Measurements from ENCODE around the gene TMEM167B.
"Not testable (repeated sequence)": the region's sequence is repeated elsewhere in the genome, so short reads cannot be mapped to it uniquely, and the experiment has no call there.

TMEM167B gene

GRCh38 chr1:109113590-109114341 is 23.2 kb downstream of the TMEM167B start, which contains the start of gene ELAPOR1:
ELAPOR1 (plus strand) TSS chr1:109114115; CDS start chr1:109114184, 69 bp downstream.
- no peak for DNase-seq (ENCODE audit: low read depth)

- DNase-seq (ENCODE audit: low read depth) = no peak
These were observed 23.7 kb downstream of the TMEM167B start for GRCh38 chr1:109114342-109114674.

- no peak for DNase-seq (ENCODE audit: low read depth)
These were observed 25.1 kb downstream of the TMEM167B start for GRCh38 chr1:109115685-109116084.

- no peak for DNase-seq (ENCODE audit: low read depth)
These were observed 25.7 kb downstream of the TMEM167B start for GRCh38 chr1:109116286-109116685.

GRCh38 chr1:109118089-109118488 is 27.5 kb downstream of the TMEM167B start:
- DNase-seq (ENCODE audit: low read depth) = no peak

- no peak for DNase-seq (ENCODE audit: low read depth)
These were observed 29.8 kb downstream of the TMEM167B start for GRCh38 chr1:109120356-109120755.

GRCh38 chr1:109131059-109131458 is 40.5 kb downstream of the TMEM167B start:
- DNase-seq (ENCODE audit: low read depth) = no peak

GRCh38 chr1:109131800-109132199 is 41.2 kb downstream of the TMEM167B start:
- DNase-seq (ENCODE audit: low read depth) = no peak

GRCh38 chr1:109133002-109133706 is 42.6 kb downstream of the TMEM167B start:
- no peak for DNase-seq (ENCODE audit: low read depth)

- no peak for DNase-seq (ENCODE audit: low read depth)
These were observed 43.3 kb downstream of the TMEM167B start for GRCh38 chr1:109133815-109134214.

GRCh38 chr1:109134423-109134822 is 43.9 kb downstream of the TMEM167B start:
- DNase-seq (ENCODE audit: low read depth) = no peak

- no peak for DNase-seq (ENCODE audit: low read depth)
These were observed 45.4 kb downstream of the TMEM167B start for GRCh38 chr1:109135940-109136339.

GRCh38 chr1:109136766-109137165 is 46.2 kb downstream of the TMEM167B start:
- no peak for DNase-seq (ENCODE audit: low read depth)

GRCh38 chr1:109137958-109138357 is 47.4 kb downstream of the TMEM167B start:
- no peak for DNase-seq (ENCODE audit: low read depth)

- no peak for DNase-seq (ENCODE audit: low read depth)
These were observed 47.8 kb downstream of the TMEM167B start for GRCh38 chr1:109138358-109138757.

- no peak for DNase-seq (ENCODE audit: low read depth)
These were observed 49.8 kb downstream of the TMEM167B start for GRCh38 chr1:109140392-109140791.

- DNase-seq (ENCODE audit: low read depth) = no peak
These were observed 51.7 kb downstream of the TMEM167B start for GRCh38 chr1:109142260-109142659.

- DNase-seq (ENCODE audit: low read depth) = not testable (repeated sequence)
These were observed 52.2 kb downstream of the TMEM167B start for GRCh38 chr1:109142725-109143124.

Data from HS-5 (cell line).